ENCODE data around the gene NTN5.

GRCh38 chr19:48629599-48630295, 43.1 kb downstream of the NTN5 start:
- no peak for TF ChIP-seq ELF4 (IDR thresholded peaks at IDR 0.05)
- no peak for TF ChIP-seq TARDBP (IDR thresholded peaks at IDR 0.05)
- TF ChIP-seq BHLHE40 (IDR thresholded peaks at IDR 0.05; ENCODE audit: borderline replicate concordance), result no peak
- no peak for TF ChIP-seq FOXK2 (IDR thresholded peaks at IDR 0.05)
- TF ChIP-seq PKNOX1 (IDR thresholded peaks at IDR 0.05), result no peak
- TF ChIP-seq SUZ12 (IDR thresholded peaks at IDR 0.05), result no peak
- no peak for TF ChIP-seq FOXM1 (IDR thresholded peaks at IDR 0.05; ENCODE audit: borderline replicate concordance)
- TF ChIP-seq L3MBTL2 (conservative IDR thresholded peaks at IDR 0.05), result no peak
- no peak for TF ChIP-seq HDGF (IDR thresholded peaks at IDR 0.05; ENCODE audit: borderline replicate concordance)
- TF ChIP-seq CTBP1 (IDR thresholded peaks at IDR 0.05; ENCODE audit: borderline replicate concordance), result no peak
- no peak for TF ChIP-seq ARNT (IDR thresholded peaks at IDR 0.05)
- no peak for TF ChIP-seq SP1 (IDR thresholded peaks at IDR 0.05)

All from HEK293T (cell line).